Adrenal gland (tissue), 12 donors: ENCODE measurements around the gene SORL1. TPM values are rescaled to one million over a fixed set of nuclear protein-coding genes. Genes with fewer than 3 reads are reported as not detected.

Experiments used
- DNase-seq, 7 donors: peaks; one replicate each; pipeline ENCODE4 v3.0.0-alpha.2; 2019 to 2020
- H3K27ac ChIP-seq, 5 donors: fragments of 200-600 bp; sonication (generic) in 4 of 5; 1 replicate in 3 of 5; 2 replicates in 2 of 5; pipeline versions ENCODE4 v1.5.1 to v1.8.0; 2016 to 2020; ENCODE audit warnings: mild to moderate bottlenecking in 1 of 5
- H3K27me3 ChIP-seq: fragments of 200-600 bp; 2 replicates; pipeline ENCODE4 v1.8.0; 2021
- H3K36me3 ChIP-seq, 2 donors: fragments of 200-600 bp; replicated peaks in 1 of 2; 1 replicate in 1 of 2; 2 replicates in 1 of 2; pipeline versions ENCODE4 v1.5.1 to v1.8.0; 2018 to 2022
- H3K4me1 ChIP-seq, 2 donors: fragments of 200-600 bp; replicated peaks in 1 of 2; 1 replicate in 1 of 2; 2 replicates in 1 of 2; pipeline versions ENCODE4 v1.5.1 to v1.8.0; 2018 to 2021
- H3K4me3 ChIP-seq, 4 donors: fragments of 200-600 bp; sonication (generic) in 3 of 4; one replicate each; pipeline ENCODE4 v1.5.1; 2016 to 2018
- H3K9me3 ChIP-seq, 3 donors: fragments of 200-600 bp; sonication (generic) in 1 of 3; replicated peaks in 1 of 3; 1 replicate in 2 of 3; 2 replicates in 1 of 3; pipeline versions ENCODE4 v1.5.1 to v1.8.0; 2016 to 2021
- POLR2A ChIP-seq, 2 donors: fragments of 450-650 bp; IDR thresholded peaks; one replicate each; pipeline ENCODE4 v1.6.1; 2017; ENCODE audit warnings: antibody characterized with exemption in 2 of 2, mild to moderate bottlenecking in 2 of 2, moderate library complexity in 1 of 2
- WGBS, 4 donors: extraction: QIAGEN DNeasy Blood & Tissue Kit in 2 of 4; methylation state at CpG; one replicate each; pipeline versions ENCODE4 v1.1.5 to v1.1.7; 2013 to 2017; 5-methylcytosine and 5-hydroxymethylcytosine counted together
- intact Hi-C, 2 donors: fragments of 100-400 bp; cut with DNase I; formaldehyde crosslinking; loops; one replicate each; pipeline versions ENCODE4 v1.14.1 to v1.15.0; 2022 to 2023
- polyA plus RNA-seq, 3 donors: library from polyadenylated mRNA; stranded (reverse); fragments of 200-250 nt in 2 of 3; fragments of 350-450 nt in 1 of 3; fragmentation: Illumina TruSeq in 1 of 3; extraction: RNeasy Lipid Tissue Mini Kit (QIAGEN cat#74804) in 1 of 3; gene quantifications; one replicate each; pipeline ENCODE4 v1.2.3, GENCODE V29; 2013 to 2014
- total RNA-seq, 9 donors: library from RNA; depleted of rRNA in 4 of 9; stranded (reverse); fragments of >200 nt in 4 of 9; fragments of 120-200 nt in 1 of 9; fragmentation: NEBNext Ultra II Directional in 1 of 9; extraction: Animal tissue kit (Norgen Biotek cat#: 25700) in 1 of 9; gene quantifications; one replicate each; pipeline versions ENCODE4 v1.1.0 to v1.2.4, GENCODE V29; 2013 to 2023
- TF ChIP-seq, protein P1 (sequence below), 6 experiments: fragments of 450-650 bp in 4 of 6; fragments of 200-600 bp in 2 of 6; sonication (generic) in 1 of 6; IDR thresholded peaks; 1 replicate in 5 of 6; 2 replicates in 1 of 6; pipeline versions ENCODE4 v1.5.1 to v1.8.0; 2016 to 2021; ENCODE audit warnings: antibody characterized with exemption in 6 of 6, mild to moderate bottlenecking in 2 of 6, moderate library complexity in 1 of 6
- donor health status: healthy with polysubstance abuse.
- donor health status: Bipolar disorder and iron deficiency.
- donor health status: DM: yes; HTN: yes; CAD: no.
- donor health status: DM: no; HTN: no; CAD: no.
- donor health status: DM: no; HTN: no; CAD: no.
- donor health status: DM: yes; HTN: yes; CAD: no.

Gene SORL1
- total and polyA plus RNA-seq, 12 donors = 1.0 to 28.6 (median 8.9) TPM

DNA sequence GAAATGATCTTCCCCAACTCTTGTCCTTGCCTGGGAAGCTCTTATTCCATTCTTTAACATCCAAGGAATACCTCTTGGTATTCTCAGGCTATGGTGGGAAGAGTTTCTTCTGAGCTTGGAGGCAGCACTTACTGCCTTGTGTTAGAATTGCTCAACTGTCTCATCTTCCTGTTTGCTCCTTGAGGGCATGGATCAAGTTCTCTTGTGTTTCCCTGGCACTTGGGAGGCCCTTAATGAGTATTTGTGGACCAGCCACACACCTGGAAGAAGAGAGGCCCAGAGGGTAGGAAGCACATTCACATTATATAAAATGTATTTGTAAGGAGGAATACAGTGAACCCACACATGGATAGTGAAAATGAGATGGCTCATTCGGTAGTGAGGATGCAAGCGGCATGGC is 4.0 kb downstream of the SORL1 start:
- TF ChIP-seq POLR2A (IDR thresholded peaks at IDR 0.05) = no peak
- TF ChIP-seq, protein P1, sequence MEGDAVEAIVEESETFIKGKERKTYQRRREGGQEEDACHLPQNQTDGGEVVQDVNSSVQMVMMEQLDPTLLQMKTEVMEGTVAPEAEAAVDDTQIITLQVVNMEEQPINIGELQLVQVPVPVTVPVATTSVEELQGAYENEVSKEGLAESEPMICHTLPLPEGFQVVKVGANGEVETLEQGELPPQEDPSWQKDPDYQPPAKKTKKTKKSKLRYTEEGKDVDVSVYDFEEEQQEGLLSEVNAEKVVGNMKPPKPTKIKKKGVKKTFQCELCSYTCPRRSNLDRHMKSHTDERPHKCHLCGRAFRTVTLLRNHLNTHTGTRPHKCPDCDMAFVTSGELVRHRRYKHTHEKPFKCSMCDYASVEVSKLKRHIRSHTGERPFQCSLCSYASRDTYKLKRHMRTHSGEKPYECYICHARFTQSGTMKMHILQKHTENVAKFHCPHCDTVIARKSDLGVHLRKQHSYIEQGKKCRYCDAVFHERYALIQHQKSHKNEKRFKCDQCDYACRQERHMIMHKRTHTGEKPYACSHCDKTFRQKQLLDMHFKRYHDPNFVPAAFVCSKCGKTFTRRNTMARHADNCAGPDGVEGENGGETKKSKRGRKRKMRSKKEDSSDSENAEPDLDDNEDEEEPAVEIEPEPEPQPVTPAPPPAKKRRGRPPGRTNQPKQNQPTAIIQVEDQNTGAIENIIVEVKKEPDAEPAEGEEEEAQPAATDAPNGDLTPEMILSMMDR (IDR thresholded peaks at IDR 0.05) = no peak
- H3K9me3 ChIP-seq = no peaks in the 10 kb centered on the region
- H3K36me3 ChIP-seq = no peaks in the 10 kb centered on the region
- H3K27me3 ChIP-seq = no peaks in the 10 kb centered on the region
- peaks cover 3 to 6% of the 10 kb centered on the region in 2 donors for H3K4me1 ChIP-seq
- intact Hi-C loops = no loop called here
- DNase-seq = no peak
- WGBS, 4 donors = 93 to 100% (median 95%) methylated on average over 2 of the region's 2 CpGs
- no peak overlapping the region for H3K27ac ChIP-seq
- no peak overlapping the region for H3K4me3 ChIP-seq

DNA sequence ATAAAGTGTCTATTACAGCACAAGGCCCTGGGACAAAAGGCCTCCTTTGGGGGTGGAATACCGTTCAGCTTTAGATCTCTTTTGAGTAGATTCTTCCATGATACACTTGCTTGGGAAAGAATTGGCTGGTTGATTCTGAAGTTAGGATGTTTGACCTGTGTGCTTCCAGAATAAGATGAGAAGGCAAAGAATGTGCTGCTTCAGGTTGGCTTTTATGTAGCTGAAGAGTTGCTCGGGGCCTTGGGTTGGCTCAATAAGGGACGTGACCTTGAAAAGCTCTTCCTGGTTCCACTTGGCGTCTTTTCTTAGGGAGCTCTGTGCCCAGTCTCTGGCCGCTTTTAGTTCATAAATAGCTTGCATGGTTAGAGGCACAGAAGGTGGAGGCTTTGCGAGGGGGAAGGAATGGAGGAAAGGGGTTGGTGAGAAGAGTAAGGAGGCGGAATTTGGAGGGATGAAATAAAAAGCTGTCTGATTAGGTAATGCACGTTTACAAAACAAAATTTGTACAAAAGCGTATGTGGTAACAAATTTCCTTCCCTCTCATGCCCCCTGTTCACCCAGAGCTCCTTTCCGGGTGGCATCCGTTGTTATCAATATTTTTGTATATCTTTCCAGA is 4.8 kb downstream of the SORL1 start:
- no peaks in the 10 kb centered on the region for H3K9me3 ChIP-seq
- H3K27ac ChIP-seq = no peak overlapping the region
- H3K4me1 ChIP-seq = peaks cover 3 to 6% of the 10 kb centered on the region in 2 donors
- no peak for DNase-seq
- H3K36me3 ChIP-seq = no peaks in the 10 kb centered on the region
- H3K4me3 ChIP-seq = no peak overlapping the region
- intact Hi-C loops = no loop called here
- TF ChIP-seq POLR2A (IDR thresholded peaks at IDR 0.05) = no peak
- TF ChIP-seq, protein P1 (IDR thresholded peaks at IDR 0.05) = no peak
- WGBS, 4 donors = 70 to 77% (median 72%) methylated on average over 11 of the region's 11 CpGs
- H3K27me3 ChIP-seq = no peaks in the 10 kb centered on the region

DNA sequence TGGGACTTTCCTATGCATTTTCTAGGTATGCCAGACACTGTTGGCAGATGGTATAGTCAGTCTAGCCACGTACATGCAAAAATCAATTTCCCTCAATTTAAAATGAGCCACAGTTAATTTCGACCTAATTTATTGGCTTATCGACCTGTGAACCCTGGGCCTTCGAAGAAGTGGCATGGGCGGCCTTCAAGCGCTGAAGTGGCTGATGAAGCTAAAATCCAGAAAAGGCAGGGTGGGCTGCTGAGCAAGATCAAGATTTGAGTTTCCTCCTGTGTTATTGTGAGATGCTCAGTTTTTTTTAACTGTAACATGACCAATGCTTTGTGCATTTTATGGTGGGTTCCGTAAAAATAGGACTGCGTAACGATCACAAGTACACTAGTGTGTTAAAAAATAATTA is 6.4 kb downstream of the SORL1 start:
- TF ChIP-seq, protein P1 (IDR thresholded peaks at IDR 0.05) = no peak
- TF ChIP-seq POLR2A (IDR thresholded peaks at IDR 0.05) = no peak
- WGBS, 4 donors = 90 to 92% (median 92%) methylated on average over 9 of the region's 9 CpGs
- H3K4me3 ChIP-seq = no peak overlapping the region
- no peaks in the 10 kb centered on the region for H3K4me1 ChIP-seq
- no peaks in the 10 kb centered on the region for H3K36me3 ChIP-seq
- intact Hi-C loops = no loop called here
- H3K9me3 ChIP-seq = no peaks in the 10 kb centered on the region
- H3K27ac ChIP-seq = no peak overlapping the region
- no peak for DNase-seq
- no peaks in the 10 kb centered on the region for H3K27me3 ChIP-seq

DNA sequence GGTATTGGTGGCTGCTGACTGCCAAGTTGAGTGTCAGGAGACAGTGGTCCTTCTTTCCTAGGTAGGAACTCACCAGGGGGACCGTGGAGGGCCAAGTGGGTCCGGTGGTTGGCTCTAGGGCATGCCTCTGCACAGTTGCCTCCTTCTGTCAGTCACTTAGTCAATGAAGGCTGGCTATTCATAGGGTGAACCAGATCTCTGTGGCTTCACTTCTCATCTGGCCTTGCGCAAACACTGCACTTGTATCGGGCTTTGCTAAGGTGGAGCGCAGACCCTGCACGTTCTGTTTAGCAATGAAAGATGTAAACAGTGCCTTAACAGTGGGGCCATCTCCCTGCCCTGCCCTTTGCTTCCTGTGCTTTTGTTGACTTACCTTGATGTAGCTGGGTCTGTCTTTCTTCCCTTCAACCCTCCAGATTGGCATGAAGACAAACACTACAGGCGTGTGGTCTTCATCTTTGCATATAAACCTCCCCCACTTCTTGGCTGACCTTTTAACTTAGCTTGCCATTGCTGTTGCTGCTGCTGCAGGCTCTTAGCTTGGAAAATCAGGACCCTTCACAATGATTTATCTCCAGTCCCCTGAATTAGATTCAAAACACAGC is 7.4 kb downstream of the SORL1 start:
- Histone ChIP-seq H3K36me3 (no peaks in the 10 kb centered on the region), H3K27ac (no peak overlapping the region), H3K4me3 (no peak overlapping the region), H3K9me3 (no peaks in the 10 kb centered on the region), H3K27me3 (no peaks in the 10 kb centered on the region), H3K4me1 (peaks cover 0 to 4% of the 10 kb centered on the region in 2 donors)
- TF ChIP-seq, protein P1 (IDR thresholded peaks at IDR 0.05) = no peak
- DNase-seq = no peak
- WGBS, 4 donors = 75 to 79% (median 77%) methylated on average over 7 of the region's 7 CpGs
- intact Hi-C loops = no loop called here
